Measurements from ENCODE around the gene ATRN.

- no peak for TF ChIP-seq EZH2 (IDR thresholded peaks at IDR 0.05; ENCODE audit: borderline replicate concordance, insufficient read depth, low read depth, low read length, poor library complexity, severe bottlenecking)
- no peak for TF ChIP-seq CTCF (IDR thresholded peaks at IDR 0.05)
These were observed 226.9 kb downstream of the ATRN start for GRCh38 chr20:3697588-3698305.

Data from B cell (primary cell).